GM21737 (cell line): ENCODE measurements around the gene ANKMY1.

Experiments used
- ATAC-seq: cut with Tn5 transposase; IDR thresholded peaks from one replicate; pipeline ENCODE4 v1.9.1; 2021; ENCODE audit warnings: mild to moderate bottlenecking, moderate library complexity; ENCODE audit not compliant: unreplicated experiment

ANKMY1 gene

GRCh38 chr2:240437551-240437860 is 120.3 kb downstream of the ANKMY1 start:
- no peak for ATAC-seq

GRCh38 chr2:240436683-240437550 is 120.9 kb downstream of the ANKMY1 start:
- no peak for ATAC-seq

GRCh38 chr2:240435948-240436682 is 121.7 kb downstream of the ANKMY1 start:
- no peak for ATAC-seq

- ATAC-seq = peak; percentile 47
These were observed 122.3 kb downstream of the ANKMY1 start, which contains the start of gene GPC1 for GRCh38 chr2:240435457-240435947. TSS of gene GPC1 (plus strand) at chr2:240435663. CDS start at chr2:240435919, 256 bp downstream.

- peak; percentile 56 for ATAC-seq
These were observed 122.9 kb downstream of the ANKMY1 start for GRCh38 chr2:240434728-240435456.

GRCh38 chr2:240433973-240434727 is 123.6 kb downstream of the ANKMY1 start:
- no peak for ATAC-seq

GRCh38 chr2:240432820-240433801 is 124.7 kb downstream of the ANKMY1 start:
- ATAC-seq = no peak

- ATAC-seq = no peak
These were observed 125.4 kb downstream of the ANKMY1 start for GRCh38 chr2:240432430-240432819.

GRCh38 chr2:240431661-240432424 is 125.9 kb downstream of the ANKMY1 start:
- no peak for ATAC-seq

- ATAC-seq = no peak
These were observed 126.5 kb downstream of the ANKMY1 start for GRCh38 chr2:240431271-240431660.

GRCh38 chr2:240430595-240430994 is 127.2 kb downstream of the ANKMY1 start:
- ATAC-seq = no peak

GRCh38 chr2:240429872-240430491 is 127.8 kb downstream of the ANKMY1 start:
- no peak for ATAC-seq
